ENCODE data around the gene COL5A1. TPM values are rescaled to one million over a fixed set of nuclear protein-coding genes. Genes with fewer than 3 reads are reported as not detected.

COL5A1 gene
- total and polyA plus RNA-seq, 2 experiments from 2014 or later = 211 to 812 TPM

GRCh38 chr9:134870746-134871662 is 229.4 kb downstream of the COL5A1 start:
- H3K27ac ChIP-seq = no peak overlapping the region
- 35 to 40% methylated on average over 30 of the region's 30 CpGs for WGBS, 2 experiments (ENCODE audit: low coverage in 1 of 2, low lambda C conversion rate in 2 of 2, missing lambda C conversion rate in 2 of 2)
- H2AFZ ChIP-seq = no peak overlapping the region

GRCh38 chr9:134871697-134872340 is 230.2 kb downstream of the COL5A1 start:
- Histone ChIP-seq H2AFZ (no peak overlapping the region), H3K79me2 (ENCODE audit: insufficient read depth) (no peaks in the 10 kb centered on the region), H3K27me3 (replicated peaks; ENCODE audit: insufficient read depth) (peaks cover 37% of the 10 kb centered on the region), H3K36me3 (ENCODE audit: low read depth) (no peaks in the 10 kb centered on the region), H3F3A (ENCODE audit: insufficient read depth) (no peaks in the 10 kb centered on the region), H3K4me2 (ENCODE audit: unreplicated experiment) (no peak overlapping the region), H3K4me1 (ENCODE audit: insufficient read depth) (no peaks in the 10 kb centered on the region), H3K4me3 (no peak overlapping the region), H4K20me1 (ENCODE audit: insufficient read depth) (no peaks in the 10 kb centered on the region), H3K9me2 (ENCODE audit: insufficient read depth) (no peaks in the 10 kb centered on the region), H3K9ac (no peak overlapping the region), H3K9me3 (ENCODE audit: low read depth) (no peaks in the 10 kb centered on the region), H3K27ac (no peak overlapping the region)
- in situ Hi-C loops (cut with MboI) = no loop called here
- 25 to 30% methylated on average over 16 of the region's 16 CpGs for WGBS, 2 experiments (ENCODE audit: low coverage in 1 of 2, low lambda C conversion rate in 2 of 2, missing lambda C conversion rate in 2 of 2)
- TF ChIP-seq EZH2 (IDR thresholded peaks at IDR 0.05; ENCODE audit: insufficient read depth, poor library complexity, severe bottlenecking) (no peak), EZH2phosphoT487 (IDR thresholded peaks at IDR 0.05; ENCODE audit: insufficient read depth, low read depth) (no peak)
- DNase-seq = no peak

More at GRCh38 chr9:134870746-134871662, 229.4 kb downstream of the COL5A1 start:
- Histone ChIP-seq H3K79me2 (ENCODE audit: insufficient read depth) (no peaks in the 10 kb centered on the region), H3K9me2 (ENCODE audit: insufficient read depth) (no peaks in the 10 kb centered on the region), H3K4me2 (ENCODE audit: unreplicated experiment) (no peak overlapping the region), H3K4me3 (no peak overlapping the region), H3K9me3 (ENCODE audit: low read depth) (no peaks in the 10 kb centered on the region), H3F3A (ENCODE audit: insufficient read depth) (no peaks in the 10 kb centered on the region), H4K20me1 (ENCODE audit: insufficient read depth) (no peaks in the 10 kb centered on the region), H3K36me3 (ENCODE audit: low read depth) (no peaks in the 10 kb centered on the region), H3K27me3 (replicated peaks; ENCODE audit: insufficient read depth) (peaks cover 31% of the 10 kb centered on the region), H3K4me1 (ENCODE audit: insufficient read depth) (no peaks in the 10 kb centered on the region), H3K9ac (no peak overlapping the region)
- in situ Hi-C loops (cut with MboI) = no loop called here
- TF ChIP-seq EZH2 (IDR thresholded peaks at IDR 0.05; ENCODE audit: insufficient read depth, poor library complexity, severe bottlenecking) (no peak), EZH2phosphoT487 (IDR thresholded peaks at IDR 0.05; ENCODE audit: insufficient read depth, low read depth) (no peak)
- DNase-seq = no peak

- H3K27ac ChIP-seq = no peak overlapping the region
- H3K4me1 ChIP-seq (ENCODE audit: insufficient read depth) = no peaks in the 10 kb centered on the region
- H3K4me2 ChIP-seq (ENCODE audit: unreplicated experiment) = no peak overlapping the region
- TF ChIP-seq EZH2 (IDR thresholded peaks at IDR 0.05; ENCODE audit: insufficient read depth, poor library complexity, severe bottlenecking) = no peak
- TF ChIP-seq EZH2phosphoT487 (IDR thresholded peaks at IDR 0.05; ENCODE audit: insufficient read depth, low read depth) = no peak
- no peak overlapping the region for H3K4me3 ChIP-seq
- no peaks in the 10 kb centered on the region for H3K9me2 ChIP-seq (ENCODE audit: insufficient read depth)
- 68 to 69% methylated on average over 24 of the region's 24 CpGs for WGBS, 2 experiments (ENCODE audit: low coverage in 1 of 2, low lambda C conversion rate in 2 of 2, missing lambda C conversion rate in 2 of 2)
- H2AFZ ChIP-seq = no peak overlapping the region
- no peaks in the 10 kb centered on the region for H3F3A ChIP-seq (ENCODE audit: insufficient read depth)
- no peaks in the 10 kb centered on the region for H3K79me2 ChIP-seq (ENCODE audit: insufficient read depth)
- in situ Hi-C loops (cut with MboI) = no loop called here
- no peaks in the 10 kb centered on the region for H4K20me1 ChIP-seq (ENCODE audit: insufficient read depth)
- DNase-seq = no peak
- H3K36me3 ChIP-seq (ENCODE audit: low read depth) = no peaks in the 10 kb centered on the region
- H3K9ac ChIP-seq = no peak overlapping the region
- H3K9me3 ChIP-seq (ENCODE audit: low read depth) = no peaks in the 10 kb centered on the region
- peaks cover 46% of the 10 kb centered on the region for H3K27me3 ChIP-seq (replicated peaks; ENCODE audit: insufficient read depth)
Observed at GRCh38 chr9:134872482-134873231, 231.1 kb downstream of the COL5A1 start.

GRCh38 chr9:134875371-134875770 is 233.8 kb downstream of the COL5A1 start:
- Histone ChIP-seq H3K9me2 (ENCODE audit: insufficient read depth) (no peaks in the 10 kb centered on the region), H3K79me2 (ENCODE audit: insufficient read depth) (no peaks in the 10 kb centered on the region), H3K9me3 (ENCODE audit: low read depth) (no peaks in the 10 kb centered on the region), H4K20me1 (ENCODE audit: insufficient read depth) (no peaks in the 10 kb centered on the region), H3K4me3 (no peak overlapping the region), H3K36me3 (ENCODE audit: low read depth) (no peaks in the 10 kb centered on the region), H2AFZ (no peak overlapping the region), H3K27ac (no peak overlapping the region), H3F3A (ENCODE audit: insufficient read depth) (no peaks in the 10 kb centered on the region), H3K27me3 (replicated peaks; ENCODE audit: insufficient read depth) (peaks cover 61% of the 10 kb centered on the region), H3K9ac (no peak overlapping the region), H3K4me2 (ENCODE audit: unreplicated experiment) (no peak overlapping the region), H3K4me1 (ENCODE audit: insufficient read depth) (no peaks in the 10 kb centered on the region)
- in situ Hi-C loops (cut with MboI) = no loop called here
- WGBS, 2 experiments (ENCODE audit: low coverage in 1 of 2, low lambda C conversion rate in 2 of 2, missing lambda C conversion rate in 2 of 2) = 21 to 42% methylated on average over 1 of the region's 1 CpG
- DNase-seq = no peak
- TF ChIP-seq EZH2phosphoT487 (IDR thresholded peaks at IDR 0.05; ENCODE audit: insufficient read depth, low read depth) (no peak), EZH2 (IDR thresholded peaks at IDR 0.05; ENCODE audit: insufficient read depth, poor library complexity, severe bottlenecking) (no peak)
